GM20000 (cell line): ENCODE data around the gene ZNF503.

Experiments used
- DNase-seq: peaks from one replicate; pipeline ENCODE4 v3.0.0; 2012; ENCODE audit warnings: low spot score
- TF ChIP-seq, protein P1 (sequence below): IDR thresholded peaks from 2 replicates; pipeline ENCODE4 v1.5.1; 2012; ENCODE audit warnings: mild to moderate bottlenecking, control low read depth; ENCODE audit errors: extremely low read depth, missing control alignments

Gene ZNF503

DNA sequence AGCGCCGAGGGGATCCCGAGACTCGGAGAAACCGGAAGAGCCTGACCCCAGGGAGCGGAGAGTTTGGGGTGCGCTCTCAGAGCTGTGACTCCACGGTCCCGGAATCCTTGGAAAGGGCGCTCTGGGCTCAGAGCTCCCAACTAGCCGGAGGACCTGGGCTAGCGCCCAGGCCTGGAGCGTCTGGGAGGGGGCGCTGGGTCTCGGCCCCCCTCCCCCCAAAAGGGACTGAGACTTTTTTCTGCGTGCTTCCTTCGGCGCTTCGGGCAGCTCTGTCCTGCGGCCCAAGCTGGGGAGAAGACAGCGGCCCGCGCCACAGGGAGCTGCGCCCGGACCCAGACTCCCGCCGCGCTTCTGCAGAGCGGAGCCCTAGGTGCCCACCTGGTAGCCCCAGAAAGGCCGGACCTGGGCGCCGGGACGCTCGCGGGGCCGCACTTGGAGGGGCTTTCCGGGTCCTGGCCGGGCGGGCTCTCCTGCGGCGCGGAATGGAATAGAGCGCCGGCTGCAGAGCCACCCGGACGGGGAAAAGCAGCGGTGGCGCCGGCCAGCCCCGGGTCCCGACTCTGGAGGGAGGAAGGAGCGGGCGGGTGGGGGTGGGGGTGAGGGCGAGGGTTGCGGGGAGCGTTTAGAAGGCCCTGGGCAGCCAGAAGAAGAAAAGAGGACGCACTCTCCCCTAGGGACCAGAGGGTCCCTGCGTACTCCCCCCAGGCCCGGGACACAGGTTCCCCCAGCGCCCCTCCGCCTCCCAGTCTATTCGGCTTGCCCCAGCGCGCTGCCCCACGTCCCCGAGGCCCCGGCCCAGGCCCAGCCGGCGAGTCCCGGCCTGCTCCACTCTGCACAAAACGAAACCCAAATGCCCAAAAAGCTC is 4.7 kb downstream of the ZNF503 start:
- TF ChIP-seq, protein P1, sequence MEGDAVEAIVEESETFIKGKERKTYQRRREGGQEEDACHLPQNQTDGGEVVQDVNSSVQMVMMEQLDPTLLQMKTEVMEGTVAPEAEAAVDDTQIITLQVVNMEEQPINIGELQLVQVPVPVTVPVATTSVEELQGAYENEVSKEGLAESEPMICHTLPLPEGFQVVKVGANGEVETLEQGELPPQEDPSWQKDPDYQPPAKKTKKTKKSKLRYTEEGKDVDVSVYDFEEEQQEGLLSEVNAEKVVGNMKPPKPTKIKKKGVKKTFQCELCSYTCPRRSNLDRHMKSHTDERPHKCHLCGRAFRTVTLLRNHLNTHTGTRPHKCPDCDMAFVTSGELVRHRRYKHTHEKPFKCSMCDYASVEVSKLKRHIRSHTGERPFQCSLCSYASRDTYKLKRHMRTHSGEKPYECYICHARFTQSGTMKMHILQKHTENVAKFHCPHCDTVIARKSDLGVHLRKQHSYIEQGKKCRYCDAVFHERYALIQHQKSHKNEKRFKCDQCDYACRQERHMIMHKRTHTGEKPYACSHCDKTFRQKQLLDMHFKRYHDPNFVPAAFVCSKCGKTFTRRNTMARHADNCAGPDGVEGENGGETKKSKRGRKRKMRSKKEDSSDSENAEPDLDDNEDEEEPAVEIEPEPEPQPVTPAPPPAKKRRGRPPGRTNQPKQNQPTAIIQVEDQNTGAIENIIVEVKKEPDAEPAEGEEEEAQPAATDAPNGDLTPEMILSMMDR, result no peak

DNA sequence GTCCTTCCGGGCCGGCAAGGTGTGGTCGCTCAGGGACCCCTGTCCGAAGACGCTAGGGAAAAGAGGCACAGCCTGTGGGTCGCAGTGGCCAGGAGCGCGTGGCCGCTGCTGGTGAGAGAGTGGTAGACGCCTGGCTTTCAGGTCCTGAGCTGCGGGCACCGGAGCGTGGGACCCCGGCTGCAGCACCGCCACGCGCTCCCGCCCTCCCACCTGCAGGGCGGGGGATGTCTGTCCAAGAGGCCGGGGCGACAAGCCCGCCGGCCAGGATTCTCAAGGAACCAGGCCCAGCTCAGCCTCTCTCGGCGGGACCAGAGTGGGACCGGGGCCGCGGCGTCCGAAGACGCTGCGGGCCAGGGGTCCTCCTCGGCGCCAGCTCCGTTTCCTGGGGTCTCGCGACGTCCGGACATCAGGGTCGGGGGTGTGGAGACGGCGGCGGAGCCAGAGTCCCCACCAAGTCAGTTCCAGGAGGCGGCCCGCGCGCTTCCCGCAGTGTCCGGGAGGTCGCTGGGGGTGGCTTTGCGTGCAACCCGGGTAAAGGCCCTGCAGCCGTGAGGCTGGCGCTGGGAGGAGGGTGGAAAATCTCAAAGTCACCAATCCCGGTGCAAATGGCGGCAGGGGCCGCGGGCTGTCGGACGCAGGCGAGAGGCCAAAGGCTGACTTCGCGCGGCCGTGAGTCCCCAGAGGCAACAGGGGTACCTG is 5.5 kb downstream of the ZNF503 start:
- TF ChIP-seq, protein P1, result no peak
- DNase-seq, result peak; percentile 44

More for the DNA sequence above, 4.7 kb downstream of the ZNF503 start:
- DNase-seq, result peak; percentile 45

DNA sequence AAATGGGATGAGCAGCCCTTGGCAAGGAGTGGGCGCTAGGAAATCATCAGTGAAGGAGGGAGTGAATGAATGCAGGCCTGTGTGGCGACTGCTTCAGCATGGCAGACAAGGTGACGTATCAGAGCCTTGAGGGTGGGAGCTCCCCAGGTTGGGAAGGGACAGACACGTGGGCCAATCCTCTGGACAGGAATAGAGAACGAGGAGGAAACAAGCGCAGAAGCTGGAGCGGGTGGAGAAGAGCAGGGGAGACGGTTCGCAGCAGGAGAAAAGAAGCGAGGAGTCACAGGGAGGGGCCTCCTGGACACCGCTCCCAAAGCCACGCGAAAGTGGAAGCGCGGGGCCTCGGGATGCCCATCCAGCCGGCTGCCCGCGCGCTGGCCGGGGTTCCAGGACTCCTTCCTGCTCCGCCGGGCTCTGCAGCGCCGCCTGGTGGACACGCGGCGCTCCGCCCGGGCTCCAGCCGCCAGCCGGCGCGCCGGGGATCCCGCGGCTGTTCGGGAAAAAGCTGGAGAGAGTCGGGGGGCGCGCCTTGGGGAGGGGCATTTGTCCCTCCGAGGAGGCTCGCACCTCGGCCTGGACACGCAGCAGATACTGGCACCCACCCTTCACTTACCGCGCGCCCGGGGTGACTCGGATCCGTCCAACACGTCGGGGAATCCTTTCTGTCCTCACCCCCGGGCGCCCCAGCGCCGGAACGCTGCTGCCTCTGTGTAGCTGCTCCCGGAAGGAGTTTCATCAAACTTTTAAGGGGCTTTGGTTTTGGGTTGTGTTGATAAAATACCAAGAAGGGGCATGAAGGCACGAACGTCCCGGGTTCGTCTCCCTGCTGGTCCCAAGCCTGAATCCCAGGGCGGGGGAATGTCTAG is 6.3 kb downstream of the ZNF503 start:
- TF ChIP-seq, protein P1, result peak; percentile 64
- peak; percentile 78 for DNase-seq

DNA sequence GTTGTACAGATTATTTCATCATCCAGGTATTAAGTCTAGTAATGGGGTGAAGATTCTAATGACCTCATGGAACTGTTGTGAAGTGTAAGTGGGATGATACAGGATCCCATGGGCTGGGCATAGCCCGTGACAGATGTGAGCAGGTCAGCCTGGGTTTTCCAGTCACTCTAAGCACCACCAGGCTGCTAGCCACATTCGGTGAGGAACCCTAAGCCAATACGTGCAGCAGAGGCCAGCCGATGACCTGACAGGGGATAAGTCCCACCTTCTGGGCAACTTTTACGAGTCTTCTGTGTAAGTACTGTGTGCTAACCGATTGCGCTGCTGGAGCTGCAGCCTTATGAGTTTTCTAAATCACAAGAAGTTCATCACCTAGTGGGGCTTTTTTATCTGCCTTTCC is 7.3 kb downstream of the ZNF503 start:
- TF ChIP-seq, protein P1, result no peak
- DNase-seq, result no peak

DNA sequence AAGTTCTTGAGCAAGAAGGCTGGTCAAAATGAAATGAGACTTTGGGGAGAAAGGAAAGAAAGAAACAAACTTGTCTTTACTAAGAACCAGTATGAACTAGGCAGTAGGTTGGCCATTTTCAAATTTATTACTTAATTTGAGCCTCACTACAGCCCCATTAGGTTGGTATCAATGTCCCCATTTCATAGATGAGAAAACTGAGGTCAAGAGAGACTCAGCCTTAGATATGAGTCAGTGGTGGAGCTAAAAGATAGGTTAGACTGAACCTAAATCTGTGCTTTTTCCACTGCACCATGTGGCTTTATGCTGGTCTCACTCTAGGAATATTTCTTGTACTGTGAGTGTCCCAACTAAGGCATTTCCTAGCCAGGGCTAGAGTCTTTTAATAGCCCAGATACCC is 8.8 kb downstream of the ZNF503 start:
- TF ChIP-seq, protein P1, result no peak
- DNase-seq, result no peak

DNA sequence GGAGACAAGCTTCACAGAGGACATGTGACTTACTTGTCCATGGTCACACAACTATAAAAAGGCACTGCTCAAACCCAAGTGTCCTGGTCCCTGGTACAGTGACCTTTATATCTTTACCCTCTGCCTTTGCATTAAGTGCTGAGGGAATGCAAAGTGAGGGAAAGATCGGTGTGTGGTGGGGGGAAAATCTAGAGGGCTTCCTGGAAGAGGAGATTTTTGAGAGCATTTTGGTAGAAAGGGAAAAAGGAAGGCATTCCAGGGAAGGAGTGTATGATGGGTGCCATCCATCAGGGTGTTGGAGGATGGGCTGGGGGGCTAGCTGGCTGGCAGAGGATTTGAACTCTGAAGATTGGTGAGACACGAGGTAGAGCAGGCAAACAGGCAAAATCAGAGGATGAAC is 9.3 kb downstream of the ZNF503 start:
- DNase-seq, result no peak
- TF ChIP-seq, protein P1, result no peak
